K562 (cell line): ENCODE results near the gene GPR152. TPM values are rescaled to one million over a fixed set of nuclear protein-coding genes. Genes with fewer than 3 reads are reported as not detected.
A peak's percentile ranks its signal among the peaks of the same experiment; 100 is the strongest.

Experiments used
- DMBX1 ChIP-seq: fragments of 250-450 bp; sonication (Bioruptor Pico); IDR thresholded peaks from 2 replicates; pipeline ENCODE4 v1.8.0; 2022; ENCODE audit warnings: inconsistent platforms, mild to moderate bottlenecking, moderate library complexity, borderline replicate concordance
- DPF2 ChIP-seq: fragments of 450-650 bp; IDR thresholded peaks from 2 replicates; pipeline ENCODE4 v1.6.1; 2016
- ELK3 ChIP-seq: fragments of 450-650 bp; formaldehyde crosslinking; IDR thresholded peaks from 2 replicates; pipeline ENCODE4 v1.4.0; 2020; ENCODE audit warnings: mild to moderate bottlenecking
- HMG20A ChIP-seq: fragments of 450-650 bp; formaldehyde crosslinking; conservative IDR thresholded peaks from 2 replicates; pipeline ENCODE4 v1.4.0; 2020; ENCODE audit warnings: mild to moderate bottlenecking, mixed read lengths
- HSF4 ChIP-seq: fragments of 250-450 bp; sonication (Bioruptor Pico); IDR thresholded peaks from 2 replicates; pipeline ENCODE4 v2.1.2; 2022; ENCODE audit warnings: mild to moderate bottlenecking, moderate library complexity, borderline replicate concordance
- MCM3 ChIP-seq: fragments of 450-650 bp; IDR thresholded peaks from 2 replicates; pipeline ENCODE4 v1.6.1; 2016
- MIER1 ChIP-seq: fragments of 450-650 bp; IDR thresholded peaks from 2 replicates; pipeline ENCODE4 v1.6.1; 2016; ENCODE audit warnings: antibody characterized with exemption, mild to moderate bottlenecking, low read depth
- MNT ChIP-seq, 2 experiments: fragments of 450-650 bp; conservative IDR thresholded peaks; 2 replicates each; pipeline ENCODE4 v1.6.1; 2017; ENCODE audit warnings: mild to moderate bottlenecking in 2 of 2, moderate library complexity in 2 of 2
- MYNN ChIP-seq, 2 experiments: sonication (generic); formaldehyde crosslinking in 1 of 2; IDR thresholded peaks; 2 replicates each; pipeline versions ENCODE4 v1.5.0 to v1.6.1; 2016 to 2020; ENCODE audit warnings: antibody characterized with exemption in 1 of 2, missing genetic modification reagents in 1 of 2
- NR2F6 ChIP-seq: fragments of 450-650 bp; formaldehyde crosslinking; IDR thresholded peaks from 2 replicates; pipeline ENCODE4 v1.4.0; 2020; ENCODE audit warnings: mild to moderate bottlenecking
- PHB ChIP-seq: fragments of 250-450 bp; sonication (Bioruptor Pico); IDR thresholded peaks from 2 replicates; pipeline ENCODE4 v1.5.0; 2021
- ZNF280A ChIP-seq: fragments of 450-650 bp; IDR thresholded peaks from 2 replicates; pipeline ENCODE4 v1.6.1; 2018; ENCODE audit warnings: mild to moderate bottlenecking, low read depth; ENCODE audit not compliant: partially characterized antibody
- ZNF407 ChIP-seq: fragments of 450-650 bp; IDR thresholded peaks from 2 replicates; pipeline ENCODE4 v1.6.1; 2016; ENCODE audit warnings: low read depth
- ZNF644 ChIP-seq: fragments of 200-800 bp; sonication (Bioruptor generic); IDR thresholded peaks from 2 replicates; pipeline ENCODE4 v1.6.1; 2016; ENCODE audit warnings: low read depth, missing genetic modification characterization, missing compliant biosample characterization
- ZNF780A ChIP-seq: fragments of 250-450 bp; sonication (Bioruptor Pico); IDR thresholded peaks from 2 replicates; pipeline ENCODE4 v1.5.0; 2021; ENCODE audit warnings: mild to moderate bottlenecking
- polyA plus RNA-seq, 8 experiments: library from polyadenylated mRNA; depleted of rRNA in 4 of 8; stranded (reverse) in 5 of 8; unstranded in 3 of 8; fragments of >200 nt; fragmentation: Nextera tagmentation in 2 of 8; fragmentation: Illumina TruSeq in 1 of 8; extraction: Ambion mirVana in 2 of 8; extraction: Trizol in 1 of 8; gene quantifications; 2 replicates each; pipeline versions ENCODE4 v1.2.1 to v1.2.3, GENCODE V29; 2011 to 2014; ENCODE audit warnings: inconsistent platforms in 1 of 8, missing spikeins in 1 of 8
- total RNA-seq, 7 experiments: library from RNA; depleted of rRNA in 6 of 7; stranded (reverse); fragments of >200 nt in 6 of 7; fragmentation: Illumina TruSeq in 2 of 7; extraction: Trizol in 2 of 7; gene quantifications; 2 replicates each; pipeline versions ENCODE4 v1.2.1 to v1.2.3, GENCODE V29; 2011 to 2021; ENCODE audit warnings: low replicate concordance in 1 of 7

The GPR152 gene
- total and polyA plus RNA-seq, 9 of the 15 experiments (the other 6 are each of a cell fraction or from before 2014, with no cell fraction given): not detected

- no peak for TF ChIP-seq ZNF280A
- TF ChIP-seq ZNF407: no peak
- TF ChIP-seq DMBX1 (CRISPR knock-in tag): no peak
- TF ChIP-seq HMG20A (CRISPR knock-in tag): no peak
- peak; percentile 79 for TF ChIP-seq DPF2
- TF ChIP-seq MNT (conservative IDR thresholded peaks at IDR 0.05): peak in 1 of 2 experiments; percentile 62; a peak in 2 of 4 replicates
- no peak for TF ChIP-seq MCM3
- TF ChIP-seq PHB: no peak
- no peak for TF ChIP-seq ZNF644 (tag)
- no peak for TF ChIP-seq NR2F6 (CRISPR knock-in tag)
- 0 out of 2 replicates have a peak, but pooled peaks have one; percentile 51 for TF ChIP-seq MIER1
- TF ChIP-seq HSF4 (CRISPR knock-in tag): no peak
- no peak for TF ChIP-seq ZNF780A
- peak; percentile 47; the same call in 1 of the 2 replicates for TF ChIP-seq MYNN (IDR thresholded peaks at IDR 0.05)
- TF ChIP-seq MYNN (CRISPR knock-in tag; IDR thresholded peaks at IDR 0.05): no peak
- no peak for TF ChIP-seq ELK3 (CRISPR knock-in tag)
These were observed 16.0 kb downstream of the GPR152 start (continued) for GRCh38 chr11:67436459-67437081.
